Hepatic stellate cell (primary cell): Measurements from ENCODE around the gene NLN.
"Not testable (repeated sequence)": the region's sequence is repeated elsewhere in the genome, so short reads cannot be mapped to it uniquely, and the experiment has no call there.

Experiments
- DNase-seq: peaks from one replicate; pipeline ENCODE4 v3.0.0; 2011; ENCODE audit warnings: low spot score

The NLN gene

DNA sequence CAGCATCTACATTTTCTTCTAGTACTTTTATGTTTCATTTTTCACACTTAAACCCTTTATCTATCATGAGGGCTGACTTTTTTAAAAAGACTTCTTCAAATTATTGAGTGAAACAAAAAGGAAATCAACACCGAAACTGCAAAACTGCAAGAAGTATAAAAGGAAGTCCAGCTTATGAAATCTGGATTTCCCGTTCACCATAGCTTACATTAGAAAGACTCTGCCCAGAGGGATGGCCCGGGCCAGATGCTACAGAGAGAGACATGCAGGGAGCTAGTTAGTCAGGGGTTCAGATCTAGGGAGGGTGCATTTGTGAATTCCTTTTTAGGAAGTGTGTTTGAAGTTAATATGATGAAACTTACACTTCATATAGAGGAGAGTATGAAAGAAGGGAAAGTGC lies 10.0 kb downstream of the NLN start:
- DNase-seq, result not testable (repeated sequence)

DNA sequence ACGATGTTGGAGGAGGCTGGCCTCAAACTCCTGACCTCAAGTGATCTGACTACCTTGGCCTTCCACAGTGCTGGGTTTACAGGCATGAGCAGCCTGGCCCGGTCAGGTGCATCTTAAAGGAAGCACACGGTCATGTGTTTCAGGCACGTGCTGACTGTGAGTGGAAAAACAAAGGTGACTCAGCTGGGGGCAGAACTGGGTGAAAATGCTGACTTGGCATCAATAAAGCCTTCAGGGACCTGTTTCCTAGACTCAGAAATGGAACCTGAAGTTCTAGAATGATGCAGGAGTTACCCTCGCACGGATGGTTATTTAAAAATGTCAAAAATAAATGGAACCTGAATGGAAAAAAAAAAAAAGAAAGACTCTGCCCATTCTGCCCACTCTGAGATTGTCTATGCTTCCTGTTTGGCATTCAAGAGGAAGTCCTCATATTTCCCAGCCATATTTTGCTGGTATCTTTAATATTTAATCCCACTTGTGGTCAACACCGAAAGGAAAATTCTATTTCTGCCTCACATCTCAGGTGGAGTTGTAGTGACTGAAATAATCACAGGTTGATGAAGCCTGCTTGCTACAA lies 12.3 kb downstream of the NLN start:
- DNase-seq, result not testable (repeated sequence)

DNA sequence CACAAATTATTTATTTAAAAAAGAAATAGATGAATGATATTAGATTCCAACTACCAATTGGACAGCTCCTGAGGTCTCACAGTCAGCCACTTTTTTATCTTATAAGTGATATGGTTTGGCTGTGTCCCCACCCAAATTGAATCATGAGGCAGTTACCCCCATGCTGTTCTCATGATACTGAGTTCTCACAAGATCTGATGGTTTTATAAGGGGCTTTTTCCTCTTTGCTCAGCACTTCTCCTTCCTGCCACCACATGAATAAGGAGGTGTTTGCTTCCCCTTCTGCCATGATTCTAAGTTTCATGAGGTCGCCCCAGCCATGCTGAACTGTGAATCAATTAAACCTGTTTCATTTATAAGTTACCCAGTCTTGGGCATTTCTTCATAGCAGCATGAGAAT lies 12.9 kb downstream of the NLN start:
- no peak for DNase-seq

DNA sequence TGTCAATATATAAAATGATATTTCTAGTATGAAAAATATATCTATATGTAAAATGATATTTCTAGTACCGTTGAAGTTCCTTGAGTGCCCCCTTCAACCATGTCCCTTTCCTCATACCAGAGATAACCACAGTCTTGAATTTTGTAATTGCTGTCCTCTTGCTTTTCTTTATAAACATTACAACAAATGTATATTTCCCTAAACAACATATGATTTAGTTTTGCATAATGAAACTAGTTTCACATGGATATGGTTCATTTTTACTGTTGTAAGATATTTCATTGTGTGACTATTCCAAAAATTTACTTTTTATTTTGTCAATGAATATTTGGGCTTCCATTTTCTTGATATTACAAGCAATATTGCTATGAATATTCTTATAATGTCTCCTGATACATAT lies 14.0 kb downstream of the NLN start:
- DNase-seq, result no peak

DNA sequence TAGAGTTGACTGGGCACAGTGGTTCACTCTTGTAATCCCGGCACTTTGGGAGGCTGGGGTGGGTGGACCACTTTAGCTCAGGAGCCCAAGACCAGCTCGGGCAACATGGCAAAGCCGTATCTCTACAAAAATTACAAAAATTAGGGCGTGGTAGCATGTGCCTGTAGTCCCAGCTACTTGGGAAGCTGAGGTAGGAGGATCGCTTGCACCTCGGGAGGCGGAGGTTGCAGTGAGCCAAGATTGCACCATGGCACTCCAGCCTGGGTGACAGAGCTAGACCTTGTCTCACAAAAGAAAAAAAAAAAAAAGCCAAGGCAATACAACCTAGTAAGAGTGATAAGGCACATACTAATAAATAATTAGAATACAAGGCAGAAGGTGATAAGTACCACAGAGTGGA lies 15.8 kb downstream of the NLN start:
- no peak for DNase-seq

DNA sequence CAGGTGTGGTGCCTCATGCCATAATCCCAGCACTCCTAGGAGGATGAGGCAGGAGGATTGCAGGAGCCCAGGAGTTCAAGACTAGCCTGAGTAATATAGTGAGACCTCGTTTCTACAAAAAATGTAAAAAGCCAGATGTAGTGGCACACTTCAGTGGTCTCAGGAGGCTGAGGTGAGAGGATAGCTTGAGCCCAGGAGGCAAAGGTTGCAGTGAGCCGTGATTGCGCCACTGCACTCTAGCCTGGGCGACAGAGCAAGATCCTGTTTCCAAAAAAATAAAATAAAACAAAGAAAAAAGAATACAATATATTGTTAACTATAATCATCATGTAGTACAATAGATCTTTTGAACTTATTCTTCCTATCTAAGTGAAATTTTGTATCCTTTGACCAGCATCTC lies 16.3 kb downstream of the NLN start:
- DNase-seq, result no peak

DNA sequence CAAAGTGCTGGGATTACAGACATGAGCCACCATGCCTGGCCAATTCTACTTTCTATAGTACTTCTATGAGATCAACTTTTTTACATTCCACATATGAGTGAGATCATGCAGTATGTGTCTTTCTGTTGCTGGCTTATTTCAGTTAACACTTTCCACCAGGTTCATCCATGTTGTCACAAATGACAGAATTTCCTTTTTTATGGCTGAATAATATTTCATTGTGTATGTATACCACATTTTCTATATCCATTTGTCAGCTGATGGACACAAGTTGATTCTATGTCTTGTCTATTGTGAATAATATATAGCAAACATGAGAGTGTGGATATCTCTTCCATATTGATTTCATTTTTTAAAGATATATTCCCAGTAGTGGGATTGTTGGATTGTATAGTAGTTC lies 17.2 kb downstream of the NLN start:
- DNase-seq, result no peak

DNA sequence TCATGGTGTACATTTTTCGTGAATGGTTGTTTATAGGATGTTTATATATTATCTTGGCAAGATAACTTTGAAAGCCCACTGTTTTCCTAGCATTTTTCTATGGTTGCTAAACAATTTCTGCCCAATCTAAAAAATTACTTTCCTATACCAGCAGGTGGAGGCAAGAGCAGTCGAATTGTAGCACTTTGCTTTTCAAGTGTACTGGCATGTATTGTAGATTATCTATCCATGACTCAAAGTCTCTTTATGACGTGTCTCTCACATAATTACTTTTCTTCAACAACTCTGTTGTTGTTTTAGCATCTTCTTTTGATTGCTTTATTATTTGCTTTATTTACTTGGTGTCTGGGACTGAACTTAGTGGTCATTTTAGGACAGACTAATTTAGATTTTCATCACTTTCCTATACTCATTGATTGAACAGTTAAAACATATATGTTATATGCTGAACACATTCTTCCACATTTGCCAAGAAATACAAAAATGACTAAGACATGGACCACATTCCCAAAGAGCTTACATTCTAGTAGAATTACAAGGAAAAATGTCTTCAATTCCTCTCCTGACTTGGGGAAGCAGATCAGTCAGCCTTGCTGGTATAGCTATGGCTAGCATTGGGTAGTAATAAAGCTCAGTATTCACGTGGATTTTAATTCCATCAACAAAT lies 20.7 kb downstream of the NLN start:
- peak; percentile 45 for DNase-seq

DNA sequence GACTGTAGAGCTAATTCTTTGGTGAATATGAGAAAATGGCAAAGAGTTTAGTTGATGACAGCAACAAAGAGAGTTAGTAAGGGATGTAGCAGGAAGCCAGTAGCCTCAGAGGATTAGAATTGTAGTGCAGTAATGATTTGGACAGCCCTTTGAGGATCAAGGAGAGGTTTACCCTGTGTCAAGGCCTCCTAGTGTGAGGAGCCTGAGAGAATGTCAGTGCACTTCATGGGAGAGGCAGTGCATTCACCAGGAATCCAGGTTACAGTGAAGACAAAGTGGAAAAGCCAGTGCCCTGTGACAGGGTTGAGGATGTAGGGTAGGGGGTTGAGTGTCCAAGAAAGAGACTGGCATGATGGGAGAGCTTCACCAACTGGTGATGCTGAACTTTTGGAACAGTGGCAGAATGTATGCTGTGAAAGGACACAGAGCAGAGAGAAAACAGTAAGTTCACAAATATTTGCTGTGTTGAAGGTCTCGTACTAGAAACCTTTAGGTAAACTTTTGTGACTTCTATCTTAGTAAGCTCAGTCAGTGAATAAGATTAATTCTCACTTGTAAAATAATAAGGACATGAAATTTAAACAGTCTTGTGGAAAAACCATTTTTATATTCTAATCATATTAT lies 27.3 kb downstream of the NLN start:
- DNase-seq, result no peak

DNA sequence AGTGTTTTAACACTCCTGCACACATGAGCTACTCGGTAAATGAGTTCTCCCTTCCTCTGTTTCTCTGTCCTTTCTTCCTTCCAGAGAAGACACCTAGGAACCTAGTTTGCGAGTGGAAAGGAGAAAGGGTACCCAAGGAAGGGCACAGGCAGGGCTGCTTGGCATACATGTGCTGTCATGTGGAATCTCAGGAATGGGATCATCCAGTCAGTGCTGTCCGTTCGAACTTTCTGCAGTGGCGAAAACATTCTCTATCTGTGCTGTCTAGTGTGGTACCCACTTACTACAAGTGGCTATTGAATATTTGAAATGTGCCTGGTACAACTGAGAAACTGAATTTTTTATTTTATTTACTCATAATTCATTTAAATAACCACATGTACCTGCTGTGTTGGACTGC lies 28.0 kb downstream of the NLN start:
- DNase-seq, result no peak

DNA sequence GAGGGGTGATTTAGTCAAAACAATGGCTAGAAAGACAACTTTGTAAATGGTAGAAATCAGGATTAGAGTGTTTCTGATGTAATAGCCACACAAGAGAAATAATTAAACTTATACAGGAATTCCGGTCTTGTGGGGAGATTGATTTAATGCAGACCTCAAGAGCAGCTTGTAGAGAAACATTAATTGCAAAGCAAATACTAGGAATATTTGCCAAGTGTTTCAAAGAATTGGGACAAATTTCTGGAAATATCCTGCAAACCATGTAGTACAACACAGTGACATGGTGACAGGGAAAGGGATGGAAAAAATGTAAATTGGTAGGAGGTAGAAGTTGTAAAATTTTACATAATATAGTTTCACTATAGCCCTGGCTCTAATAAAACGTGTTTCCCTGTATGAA lies 28.9 kb downstream of the NLN start:
- no peak for DNase-seq

DNA sequence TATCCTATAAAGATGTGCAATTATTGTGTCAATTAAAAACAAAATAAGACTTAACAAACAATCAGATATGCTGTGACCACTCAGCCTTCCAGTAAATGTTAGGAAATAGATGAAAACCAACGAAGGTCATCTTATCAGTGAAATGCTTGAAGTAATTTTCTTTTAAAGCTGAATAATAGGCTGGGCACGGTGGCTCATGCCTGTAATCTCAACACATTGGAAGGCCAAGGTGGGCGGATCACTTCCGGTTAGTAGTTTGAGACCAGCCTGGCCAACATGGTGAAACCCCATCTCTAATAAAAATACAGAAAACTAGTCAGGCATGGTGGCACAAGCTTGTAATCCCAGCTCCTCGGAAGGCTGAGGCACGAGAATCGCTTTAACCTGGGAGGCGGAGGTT lies 31.2 kb downstream of the NLN start:
- DNase-seq, result no peak

DNA sequence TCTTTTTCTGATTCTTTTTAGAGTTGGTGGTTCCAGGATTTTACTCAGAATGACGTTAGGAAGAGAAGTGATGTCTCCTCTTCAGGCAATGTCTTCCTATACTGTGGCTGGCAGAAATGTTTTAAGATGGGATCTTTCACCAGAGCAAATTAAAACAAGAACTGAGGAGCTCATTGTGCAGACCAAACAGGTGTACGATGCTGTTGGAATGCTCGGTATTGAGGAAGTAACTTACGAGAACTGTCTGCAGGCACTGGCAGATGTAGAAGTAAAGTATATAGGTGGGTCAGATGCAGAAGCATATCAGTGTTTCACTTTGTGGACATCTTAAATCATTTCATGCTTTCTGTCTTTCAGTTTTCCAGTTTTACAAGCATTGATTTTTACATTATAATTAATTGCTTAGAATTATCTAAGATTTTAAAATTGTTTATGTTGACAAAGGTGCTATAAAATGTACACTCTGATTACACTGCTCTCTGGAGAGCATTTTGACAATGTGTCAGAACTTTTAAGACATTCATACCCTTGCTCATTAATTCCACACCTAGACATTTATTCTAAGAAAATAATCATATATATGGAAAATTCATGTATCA lies 36.6 kb downstream of the NLN start:
- DNase-seq, result no peak

DNA sequence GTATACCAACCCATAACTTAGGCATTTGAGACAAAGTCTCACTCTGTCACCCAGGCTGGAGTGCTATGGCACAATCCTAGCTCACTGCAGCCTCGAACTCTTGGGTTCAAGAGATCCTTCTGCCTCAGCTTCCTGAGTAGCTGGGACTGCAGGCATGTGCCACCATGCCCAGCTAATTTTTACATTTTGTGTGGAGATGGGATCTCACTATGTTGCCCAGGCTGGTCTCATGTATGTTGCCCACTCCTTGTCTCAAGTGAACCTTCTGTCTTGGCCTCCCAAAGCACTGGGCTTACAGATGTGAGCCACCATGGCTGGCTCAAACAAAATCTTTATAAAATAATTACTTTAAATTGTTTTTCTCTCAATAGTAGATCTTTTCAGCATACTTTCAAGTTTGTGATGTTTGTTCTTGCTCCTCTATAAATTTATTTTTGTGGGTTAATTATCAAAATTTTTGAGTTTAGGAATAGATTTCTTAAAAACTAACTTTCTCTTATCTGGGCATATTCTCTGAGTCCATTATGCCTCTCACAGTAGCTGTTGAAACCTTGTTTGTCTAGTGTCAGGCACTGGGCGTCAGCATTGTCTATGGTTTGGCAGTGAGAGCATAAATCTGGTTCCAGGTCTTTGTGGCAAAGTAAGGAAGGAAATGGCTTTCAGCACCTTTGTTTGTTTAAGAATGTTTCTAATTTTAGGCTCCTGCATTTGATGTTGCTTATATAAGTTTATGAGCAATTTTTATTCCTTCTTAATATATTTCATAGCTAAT lies 38.7 kb downstream of the NLN start:
- DNase-seq, result peak; percentile 16

DNA sequence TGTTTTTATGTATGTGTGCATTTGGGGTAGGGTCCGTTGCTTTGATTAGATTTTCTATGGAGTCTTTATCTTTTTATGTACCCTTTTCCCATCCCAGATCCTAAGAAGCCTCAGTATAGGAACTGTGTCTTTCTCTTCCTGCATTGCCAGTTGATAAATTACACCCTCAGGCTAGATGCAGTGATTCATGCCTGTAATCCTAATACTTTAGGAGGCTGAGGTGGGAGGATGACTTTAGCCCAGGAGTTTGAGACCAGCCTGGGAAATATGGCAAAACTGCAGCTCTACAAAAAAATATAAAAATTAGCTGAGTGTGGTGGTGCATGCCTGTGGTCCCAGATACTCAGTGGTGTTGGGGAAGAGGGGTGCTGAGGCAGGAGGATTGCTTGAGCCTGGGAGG lies 40.2 kb downstream of the NLN start:
- no peak for DNase-seq

DNA sequence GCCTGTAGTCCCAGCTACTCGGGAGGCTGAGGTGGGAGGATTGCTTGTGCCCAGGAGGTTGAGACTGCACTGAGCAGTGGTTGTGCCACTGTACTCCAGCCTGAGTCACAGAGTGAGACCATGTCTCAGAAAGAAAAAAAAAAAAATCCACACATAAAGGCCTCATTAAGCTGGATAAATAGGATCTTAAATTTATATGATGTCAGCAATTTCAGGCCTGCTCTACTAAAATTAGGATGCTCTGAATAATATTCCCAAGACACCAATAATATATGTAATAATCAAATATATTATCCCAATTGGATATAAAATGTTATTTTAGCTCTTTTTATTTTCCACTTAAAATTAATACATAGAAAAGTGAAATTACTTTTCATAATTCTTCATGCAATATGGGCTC lies 43.6 kb downstream of the NLN start:
- no peak for DNase-seq

DNA sequence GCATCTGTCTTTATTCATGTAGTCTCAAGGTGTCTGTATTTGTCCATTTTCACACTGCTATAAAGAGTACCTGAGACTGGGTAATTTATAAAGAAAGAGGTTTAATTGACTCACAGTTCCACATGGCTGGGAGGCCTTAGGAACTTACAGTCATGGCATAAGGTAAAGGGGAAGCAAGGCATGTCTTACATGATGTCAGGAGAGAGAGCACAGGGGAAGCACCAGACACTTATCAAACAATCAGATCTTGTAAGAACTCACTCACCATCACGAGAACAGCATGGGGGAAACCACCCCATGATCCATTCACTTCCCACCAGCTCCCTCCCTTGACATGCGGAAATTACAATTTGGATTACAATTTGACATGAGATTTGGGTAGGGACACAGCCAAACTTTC lies 44.2 kb downstream of the NLN start:
- DNase-seq, result no peak

DNA sequence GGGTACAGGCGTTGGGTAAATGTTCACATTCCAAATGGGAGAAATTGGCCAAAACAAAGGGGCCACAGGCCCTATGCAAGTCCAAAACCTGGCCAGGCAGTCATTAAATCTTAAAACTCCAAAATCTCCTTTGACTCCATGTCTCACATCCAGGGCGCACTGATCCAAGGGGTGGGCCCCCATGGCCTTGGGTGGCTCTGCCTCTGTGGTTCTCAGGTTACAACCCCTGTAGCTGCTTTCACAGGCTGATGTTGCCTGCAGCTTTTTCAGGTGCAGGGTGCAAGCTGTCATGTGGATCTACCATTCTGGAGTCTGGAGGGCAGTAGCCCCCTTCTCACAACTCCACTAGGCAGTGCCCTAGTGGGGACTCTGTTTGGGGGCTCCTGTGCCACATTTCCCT lies 44.8 kb downstream of the NLN start:
- DNase-seq, result no peak

DNA sequence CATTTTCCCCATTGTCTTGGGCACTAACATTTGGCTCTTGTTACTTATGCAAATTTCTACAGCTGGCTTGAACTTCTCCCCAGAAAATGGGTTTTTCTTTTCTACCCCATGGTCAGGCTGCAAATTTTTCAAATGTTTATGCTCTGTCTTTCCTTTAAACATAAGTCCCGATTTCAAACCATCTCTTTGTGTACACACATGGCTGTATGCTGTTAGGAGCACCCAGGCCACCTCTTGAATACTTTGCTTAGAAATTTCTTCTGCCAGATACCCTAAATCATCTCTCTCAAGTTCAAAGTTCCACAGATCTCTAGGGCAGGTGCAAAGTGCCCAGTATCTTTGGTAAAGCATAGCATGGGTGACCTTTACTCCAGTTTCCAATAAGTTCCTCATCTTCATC lies 45.6 kb downstream of the NLN start:
- DNase-seq, result no peak

DNA sequence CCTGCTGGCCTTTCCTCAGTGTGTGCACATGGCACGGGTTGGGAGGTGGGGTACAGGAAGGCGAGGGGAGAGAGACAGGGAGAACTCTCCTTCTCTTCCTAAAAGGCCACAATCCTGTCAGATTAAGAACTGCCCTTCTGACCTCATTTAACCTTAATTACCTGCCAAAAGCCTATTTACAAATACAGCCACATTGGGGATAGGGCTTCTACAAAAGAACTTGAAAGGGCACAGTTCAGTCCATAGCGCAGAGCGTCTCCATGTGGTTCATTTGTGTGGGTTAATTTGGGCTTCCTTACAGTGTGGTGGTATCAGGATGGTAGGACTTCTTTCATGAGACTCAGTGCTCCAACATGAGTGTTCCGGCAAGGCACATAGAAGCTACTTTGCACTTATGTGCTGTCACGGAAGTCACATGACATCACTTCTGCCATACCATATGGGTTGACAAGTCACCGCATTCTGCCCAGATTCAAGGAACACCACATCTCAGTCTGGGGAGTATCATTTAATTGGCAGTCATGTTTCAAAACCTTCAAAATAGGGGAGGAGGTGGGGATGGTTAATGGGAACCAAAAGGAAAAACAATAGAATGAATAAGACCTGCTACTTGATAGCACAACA lies 46.8 kb downstream of the NLN start:
- DNase-seq, result no peak

DNA sequence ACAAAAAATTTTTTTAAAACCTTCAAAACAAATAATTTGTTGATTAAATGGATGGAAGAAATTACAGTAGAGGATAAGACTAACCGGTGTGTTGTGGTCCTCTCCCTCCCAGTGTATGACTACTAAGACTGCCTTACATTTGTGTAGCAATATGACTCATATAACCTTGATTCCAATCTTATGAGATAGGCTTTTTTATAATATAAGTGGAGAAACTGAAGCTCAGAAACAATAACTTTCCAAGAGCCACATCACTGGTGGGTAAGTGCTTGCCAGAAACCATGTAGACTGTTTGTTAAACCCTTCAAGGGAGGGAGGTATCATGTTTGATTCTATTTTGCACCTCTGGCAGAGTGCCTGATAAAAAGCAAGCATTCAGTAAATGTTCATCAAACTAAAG lies 47.5 kb downstream of the NLN start:
- DNase-seq, result peak; percentile 49

DNA sequence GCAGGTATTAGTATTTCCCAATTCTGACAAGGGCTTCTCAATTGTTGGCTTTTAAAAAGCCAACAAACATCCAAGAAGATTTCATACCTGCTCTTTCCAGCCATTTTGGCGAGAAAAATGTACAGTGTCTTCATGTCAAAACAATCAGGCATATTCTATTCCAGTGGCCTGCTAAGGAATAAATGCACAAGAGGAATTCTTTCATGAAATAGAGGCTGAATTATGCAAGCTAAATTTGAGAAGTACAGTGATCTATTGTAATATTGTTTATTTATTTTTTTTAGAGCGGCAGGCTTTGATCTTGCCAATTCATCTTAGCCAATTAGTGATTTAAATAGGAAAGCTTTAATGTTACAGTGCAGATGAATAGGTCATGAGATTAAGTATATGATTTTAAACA lies 49.3 kb downstream of the NLN start:
- no peak for DNase-seq
